PC-9 (cell line): ENCODE results near the gene CRYBG1. TPM values are rescaled to one million over a fixed set of nuclear protein-coding genes. Genes with fewer than 3 reads are reported as not detected.

ENCODE experiments used
- BruUV-seq: library from RNA; stranded (reverse); fragments of 400-500 nt; replicated peaks from 2 replicates; lab custom pipeline; 2021; lab: Mats Ljungman, UMichigan
- CTCF ChIA-PET: fragments of 300-600 bp; sonication (Branson Sonifier 250); formaldehyde crosslinking; loops from one replicate; lab custom pipeline; 2022; ENCODE audit warnings: antibody characterized with exemption; lab: Charles Lee
- POLR2A ChIA-PET: fragments of 300-600 bp; sonication (Branson Sonifier 250); formaldehyde crosslinking; loops from one replicate; lab custom pipeline; 2022; ENCODE audit warnings: antibody characterized with exemption; ENCODE audit not compliant: unreplicated experiment; lab: Charles Lee
- DNase-seq, 2 experiments: peaks; one replicate each; pipeline versions ENCODE4 v3.0.0 to v3.0.0-alpha.2; 2015 to 2022; ENCODE audit warnings: mixed read lengths in 1 of 2
- H2AFZ ChIP-seq: fragments of 200-600 bp; sonication (generic); 2 replicates; pipeline ENCODE4 v1.8.1; 2017; ENCODE audit warnings: antibody characterized with exemption
- H3F3A ChIP-seq: fragments of 200-600 bp; sonication (generic); 2 replicates; pipeline ENCODE4 v1.8.1; 2017; ENCODE audit warnings: antibody characterized with exemption, mild to moderate bottlenecking, low read depth; ENCODE audit not compliant: insufficient read depth
- H3K27ac ChIP-seq: fragments of 200-600 bp; sonication (generic); 2 replicates; pipeline ENCODE4 v1.6.1; 2016; ENCODE audit warnings: mixed run types
- H3K27me3 ChIP-seq: fragments of 200-600 bp; sonication (generic); 2 replicates; pipeline ENCODE4 v1.6.1; 2016; ENCODE audit warnings: low read depth, mixed run types; ENCODE audit not compliant: insufficient read depth
- H3K36me3 ChIP-seq: fragments of 200-600 bp; sonication (generic); 2 replicates; pipeline ENCODE4 v1.6.1; 2016; ENCODE audit warnings: low read depth, mixed run types
- H3K4me1 ChIP-seq: fragments of 200-600 bp; sonication (generic); replicated peaks from 2 replicates; pipeline ENCODE4 v1.6.1; 2016; ENCODE audit warnings: mixed run types; ENCODE audit not compliant: insufficient read depth
- H3K4me2 ChIP-seq: fragments of 200-600 bp; sonication (generic); 2 replicates; pipeline ENCODE4 v1.6.1; 2017; ENCODE audit warnings: mixed run types
- H3K4me3 ChIP-seq: fragments of 200-600 bp; sonication (generic); 2 replicates; pipeline ENCODE4 v1.6.1; 2016; ENCODE audit warnings: mixed run types
- H3K79me2 ChIP-seq: fragments of 200-600 bp; sonication (generic); 2 replicates; pipeline ENCODE4 v1.6.1; 2017; ENCODE audit warnings: low read depth, mixed run types
- H3K9me2 ChIP-seq: fragments of 200-600 bp; sonication (generic); 2 replicates; pipeline ENCODE4 v1.8.1; 2017; ENCODE audit warnings: mild to moderate bottlenecking; ENCODE audit not compliant: insufficient read depth
- H3K9me3 ChIP-seq: fragments of 200-600 bp; sonication (generic); 2 replicates; pipeline ENCODE4 v1.8.1; 2016; ENCODE audit warnings: low read depth; ENCODE audit not compliant: insufficient read depth
- H4K20me1 ChIP-seq: fragments of 200-600 bp; sonication (generic); 2 replicates; pipeline ENCODE4 v1.8.1; 2017; ENCODE audit not compliant: insufficient read depth
- EZH2 ChIP-seq: fragments of 200-600 bp; sonication (generic); IDR thresholded peaks from 2 replicates; pipeline ENCODE4 v1.8.0; 2017; ENCODE audit warnings: antibody characterized with exemption, low read depth
- intact Hi-C: fragments of 100-400 bp; cut with micrococcal nuclease; formaldehyde crosslinking; loops from one replicate; pipeline ENCODE4 v1.10.0; 2022; ENCODE audit not compliant: unreplicated experiment
- total RNA-seq: library from RNA; stranded (reverse); gene quantifications from 2 replicates; pipeline ENCODE4 v1.2.3, GENCODE V29; 2021
- TF ChIP-seq, protein P1 (sequence below): fragments of 200-600 bp; sonication (generic); conservative IDR thresholded peaks from 2 replicates; pipeline ENCODE4 v1.6.1; 2017; ENCODE audit warnings: mixed run types, antibody characterized with exemption, mild to moderate bottlenecking, moderate library complexity

The CRYBG1 gene
- total RNA-seq, 1 experiment from 2014 or later: 49.3 TPM

- Histone ChIP-seq H3K4me2 (no peak overlapping the region), H2AFZ (no peak overlapping the region), H3K9me2 (no peaks in the 10 kb centered on the region), H3F3A (no peaks in the 10 kb centered on the region; the same call in 1 of the 2 replicates), H3K4me1 (peaks cover 29% of the 10 kb centered on the region), H3K27ac (no peak overlapping the region), H4K20me1 (no peaks in the 10 kb centered on the region), H3K79me2 (no peaks in the 10 kb centered on the region), H3K36me3 (no peaks in the 10 kb centered on the region), H3K27me3 (no peaks in the 10 kb centered on the region), H3K4me3 (no peak overlapping the region), H3K9me3 (peaks cover 6% of the 10 kb centered on the region; the same call in 1 of the 2 replicates)
- POLR2A ChIA-PET: interaction anchor here (0.7 kb wide), 1 partner anchor 27 kb away, joined by 4 read pairs; no protein-coding TSS in a partner anchor
- no peak for TF ChIP-seq EZH2
- TF ChIP-seq, protein P1, sequence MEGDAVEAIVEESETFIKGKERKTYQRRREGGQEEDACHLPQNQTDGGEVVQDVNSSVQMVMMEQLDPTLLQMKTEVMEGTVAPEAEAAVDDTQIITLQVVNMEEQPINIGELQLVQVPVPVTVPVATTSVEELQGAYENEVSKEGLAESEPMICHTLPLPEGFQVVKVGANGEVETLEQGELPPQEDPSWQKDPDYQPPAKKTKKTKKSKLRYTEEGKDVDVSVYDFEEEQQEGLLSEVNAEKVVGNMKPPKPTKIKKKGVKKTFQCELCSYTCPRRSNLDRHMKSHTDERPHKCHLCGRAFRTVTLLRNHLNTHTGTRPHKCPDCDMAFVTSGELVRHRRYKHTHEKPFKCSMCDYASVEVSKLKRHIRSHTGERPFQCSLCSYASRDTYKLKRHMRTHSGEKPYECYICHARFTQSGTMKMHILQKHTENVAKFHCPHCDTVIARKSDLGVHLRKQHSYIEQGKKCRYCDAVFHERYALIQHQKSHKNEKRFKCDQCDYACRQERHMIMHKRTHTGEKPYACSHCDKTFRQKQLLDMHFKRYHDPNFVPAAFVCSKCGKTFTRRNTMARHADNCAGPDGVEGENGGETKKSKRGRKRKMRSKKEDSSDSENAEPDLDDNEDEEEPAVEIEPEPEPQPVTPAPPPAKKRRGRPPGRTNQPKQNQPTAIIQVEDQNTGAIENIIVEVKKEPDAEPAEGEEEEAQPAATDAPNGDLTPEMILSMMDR: no peak
- no peak for DNase-seq
- CTCF ChIA-PET: no interaction called here
- intact Hi-C loops: no loop called here
- BruUV-seq: no TSS peak
Observed at GRCh38 chr6:106469882-106470281, 109.4 kb downstream of the CRYBG1 start.

DNA sequence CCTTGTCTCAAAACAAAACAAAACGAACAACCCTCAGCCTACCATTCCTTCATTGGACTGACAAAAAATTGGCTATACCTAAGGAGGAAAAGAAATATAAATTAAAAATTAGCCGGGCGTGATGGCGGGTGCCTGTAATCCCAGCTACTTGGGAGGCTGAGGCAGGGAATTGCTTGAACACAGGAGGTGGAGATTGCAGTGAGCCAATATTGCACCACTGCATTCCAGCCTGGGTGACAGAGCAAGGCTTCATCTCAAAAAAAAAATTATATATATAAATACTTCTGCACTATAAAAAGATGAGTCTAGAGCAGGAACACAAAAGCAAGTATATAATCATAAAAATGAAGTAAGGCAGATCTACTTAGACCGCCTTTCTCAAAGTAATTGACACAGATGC, 109.8 kb downstream of the CRYBG1 start:
- Histone ChIP-seq H3K79me2 (no peaks in the 10 kb centered on the region), H3K27me3 (no peaks in the 10 kb centered on the region), H3K4me1 (peaks cover 33% of the 10 kb centered on the region), H3K4me2 (no peak overlapping the region), H3K9me3 (peaks cover 6% of the 10 kb centered on the region; the same call in 1 of the 2 replicates), H3F3A (peaks cover under 1% of the 10 kb centered on the region; the same call in 1 of the 2 replicates), H3K4me3 (no peak overlapping the region), H2AFZ (no peak overlapping the region), H4K20me1 (no peaks in the 10 kb centered on the region), H3K36me3 (no peaks in the 10 kb centered on the region), H3K27ac (no peak overlapping the region), H3K9me2 (no peaks in the 10 kb centered on the region)
- ChIA-PET CTCF (no interaction called here), POLR2A (no interaction called here)
- TF ChIP-seq EZH2: no peak
- TF ChIP-seq, protein P1: no peak
- BruUV-seq: no TSS peak
- intact Hi-C loops: no loop called here
- no peak for DNase-seq

GRCh38 chr6:106470811-106471210, 110.3 kb downstream of the CRYBG1 start:
- Histone ChIP-seq H3K4me3 (no peak overlapping the region), H3K4me1 (peaks cover 38% of the 10 kb centered on the region), H3K36me3 (no peaks in the 10 kb centered on the region), H3K79me2 (no peaks in the 10 kb centered on the region), H3K9me3 (peaks cover 6% of the 10 kb centered on the region; the same call in 1 of the 2 replicates), H3K9me2 (no peaks in the 10 kb centered on the region), H3K27me3 (no peaks in the 10 kb centered on the region), H2AFZ (no peak overlapping the region), H3F3A (peaks cover 6% of the 10 kb centered on the region; the same call in 1 of the 2 replicates), H3K27ac (no peak overlapping the region), H4K20me1 (no peaks in the 10 kb centered on the region), H3K4me2 (no peak overlapping the region)
- BruUV-seq: no TSS peak
- ChIA-PET CTCF (no interaction called here), POLR2A (no interaction called here)
- no peak for DNase-seq
- intact Hi-C loops: no loop called here
- TF ChIP-seq EZH2: no peak
- TF ChIP-seq, protein P1: no peak
